ENCODE results near the gene MKLN1.
"Not testable (repeated sequence)": the region's sequence is repeated elsewhere in the genome, so short reads cannot be mapped to it uniquely, and the experiment has no call there.

Gene MKLN1

DNA sequence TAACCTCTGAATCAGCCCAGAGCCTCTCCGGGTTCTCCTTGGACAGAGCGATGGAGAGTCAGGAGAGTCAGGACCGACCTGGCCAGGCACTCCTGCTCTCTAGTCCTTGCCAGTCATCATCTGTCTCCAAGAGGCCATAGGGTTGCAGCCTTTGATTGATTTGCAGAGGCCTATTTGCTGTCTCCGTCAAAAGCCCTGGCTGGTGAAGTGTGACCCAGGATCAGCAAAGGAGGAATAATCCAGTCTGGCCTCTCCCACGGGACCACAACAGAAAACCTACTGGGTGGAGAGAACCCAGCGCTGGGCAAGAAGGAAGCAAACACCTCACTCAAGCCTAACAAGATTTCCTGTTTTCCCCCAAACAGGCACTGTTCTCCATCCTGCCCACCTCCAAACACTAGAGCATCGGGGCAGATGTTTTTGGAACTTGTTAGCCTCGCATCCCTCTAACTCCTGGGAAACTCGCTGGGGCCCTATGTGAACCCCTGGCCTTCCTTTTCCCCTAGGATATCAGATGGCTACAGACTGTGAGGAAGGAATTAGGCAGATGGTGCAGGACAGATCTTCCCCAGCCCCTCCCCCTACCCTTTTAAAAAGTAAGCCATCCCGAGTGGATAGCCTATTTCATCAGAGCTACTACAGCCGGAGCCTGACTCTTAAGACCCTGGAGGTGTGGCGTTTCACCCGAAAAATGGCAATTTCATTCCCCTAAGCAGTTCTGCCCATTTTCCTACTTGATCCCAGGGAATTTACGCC lies 174.4 kb downstream of the MKLN1 start:
- DNase-seq (ENCODE audit: low spot score), result no peak

DNA sequence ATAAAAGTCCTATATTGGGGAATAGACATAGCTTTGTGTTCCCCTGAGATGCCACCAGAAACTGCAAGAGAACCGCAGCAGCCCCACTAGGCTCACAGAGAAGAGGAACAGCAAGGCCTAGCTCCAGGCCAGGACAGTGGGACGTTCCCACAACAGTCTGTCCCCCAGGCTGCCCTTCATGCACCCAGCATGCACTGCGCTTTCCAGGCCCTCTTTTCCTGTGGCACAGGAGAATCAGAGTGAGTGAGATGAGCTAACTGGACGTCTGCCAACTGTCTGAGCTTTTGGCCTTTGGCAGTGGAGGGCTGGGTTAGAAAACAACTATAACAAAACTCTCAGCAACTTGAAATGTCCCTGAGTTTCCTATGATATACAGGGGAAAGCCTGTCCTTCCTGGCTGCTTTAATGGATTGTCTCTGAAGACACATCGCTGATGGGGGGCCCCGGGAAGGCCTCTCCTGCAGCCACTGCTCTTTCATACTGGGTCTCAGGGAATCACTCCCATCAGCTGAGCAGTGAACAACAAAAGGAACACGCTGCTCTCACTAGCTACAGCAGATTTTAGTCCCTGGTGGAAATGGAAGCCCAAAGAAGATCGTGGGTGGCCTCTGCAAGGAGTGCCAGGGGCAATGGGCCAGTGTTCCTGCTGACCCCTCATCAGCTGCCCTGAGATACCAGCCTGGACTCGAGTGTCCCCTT lies 175.3 kb downstream of the MKLN1 start:
- peak; percentile 43 for DNase-seq (ENCODE audit: low spot score)

DNA sequence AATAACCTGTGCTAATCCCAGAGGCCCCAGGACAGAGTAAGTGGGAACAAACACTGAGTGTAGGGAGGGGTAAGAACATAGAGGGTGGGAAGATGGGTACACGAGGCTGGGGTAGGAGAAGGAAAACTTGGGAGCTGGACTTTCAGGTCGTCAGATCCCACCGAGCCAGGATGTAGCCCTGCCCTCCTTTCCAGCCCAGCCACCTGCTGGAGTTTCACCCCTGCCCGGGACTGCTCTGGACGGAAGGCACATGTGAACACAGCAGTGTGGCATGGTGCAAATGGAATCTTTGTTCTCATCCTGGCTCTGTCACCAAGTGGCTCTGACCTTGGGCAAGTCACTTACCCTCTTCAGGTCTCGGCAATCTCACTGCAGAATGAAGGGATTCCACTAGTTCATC lies 176.0 kb downstream of the MKLN1 start:
- no peak for DNase-seq (ENCODE audit: low spot score)

DNA sequence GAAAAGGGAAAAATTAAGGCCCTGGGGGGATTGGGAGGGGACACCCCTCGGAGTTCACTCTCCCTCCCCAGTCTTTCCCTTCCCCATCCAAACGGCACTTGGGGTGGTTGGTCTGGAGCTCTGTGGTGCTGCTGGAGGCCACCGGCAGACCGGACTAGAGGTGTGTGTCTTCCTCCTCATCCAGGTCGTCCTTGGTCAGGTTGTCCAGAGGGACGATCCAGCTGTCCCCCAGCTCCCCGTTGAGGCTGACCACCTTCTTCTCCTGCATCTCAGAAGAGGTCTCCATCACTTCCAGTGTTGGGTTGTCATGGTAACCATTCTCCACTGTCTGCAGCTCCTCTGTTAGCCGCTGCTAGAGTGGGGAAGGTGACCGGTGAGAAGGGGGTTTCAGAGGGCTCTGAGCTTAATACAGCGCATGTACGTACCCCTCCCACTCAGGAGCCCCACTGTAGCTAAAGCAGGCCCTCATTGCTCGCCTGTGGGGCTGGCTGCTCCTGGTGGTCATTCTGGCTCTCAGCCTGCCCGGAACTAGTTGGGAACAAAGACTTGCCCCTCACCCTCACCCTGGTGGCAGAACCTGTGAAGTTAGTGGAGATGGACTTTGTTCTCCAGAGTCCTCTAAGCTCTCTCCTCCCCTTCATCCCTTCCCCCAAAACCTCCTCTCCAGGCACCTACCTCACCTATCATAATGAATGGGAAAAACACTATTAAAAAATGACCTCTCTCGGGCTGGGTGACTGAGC lies 176.7 kb downstream of the MKLN1 start:
- no peak for DNase-seq (ENCODE audit: low spot score)

DNA sequence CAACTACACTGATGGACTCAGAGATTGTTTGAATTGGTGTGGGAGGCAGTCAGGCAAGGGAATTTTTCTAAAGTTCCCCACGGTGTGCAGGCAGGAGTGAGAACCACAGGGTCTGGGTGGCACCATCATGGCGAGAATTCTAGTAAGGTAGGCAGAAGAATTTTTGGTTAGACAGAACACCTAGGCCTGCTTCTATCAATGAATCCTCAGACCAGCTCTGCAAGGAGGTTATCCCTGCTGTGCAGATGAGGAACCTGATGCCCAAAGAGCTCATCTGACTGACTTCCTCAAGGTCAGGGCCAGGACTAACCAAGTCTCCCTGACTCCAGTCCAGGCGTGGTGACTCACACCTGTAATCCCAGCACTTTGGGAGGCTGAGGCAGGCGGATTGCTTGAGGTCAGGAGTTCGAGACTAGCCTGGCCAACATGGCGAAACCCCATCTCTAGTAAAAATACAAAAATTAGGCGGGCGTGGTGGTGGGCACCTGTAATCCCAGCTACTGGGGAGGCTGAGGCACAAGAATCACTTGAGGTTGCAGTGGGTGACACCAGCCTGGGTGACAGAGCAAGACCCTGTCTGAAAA lies 177.5 kb downstream of the MKLN1 start:
- not testable (repeated sequence) for DNase-seq (ENCODE audit: low spot score)

DNA sequence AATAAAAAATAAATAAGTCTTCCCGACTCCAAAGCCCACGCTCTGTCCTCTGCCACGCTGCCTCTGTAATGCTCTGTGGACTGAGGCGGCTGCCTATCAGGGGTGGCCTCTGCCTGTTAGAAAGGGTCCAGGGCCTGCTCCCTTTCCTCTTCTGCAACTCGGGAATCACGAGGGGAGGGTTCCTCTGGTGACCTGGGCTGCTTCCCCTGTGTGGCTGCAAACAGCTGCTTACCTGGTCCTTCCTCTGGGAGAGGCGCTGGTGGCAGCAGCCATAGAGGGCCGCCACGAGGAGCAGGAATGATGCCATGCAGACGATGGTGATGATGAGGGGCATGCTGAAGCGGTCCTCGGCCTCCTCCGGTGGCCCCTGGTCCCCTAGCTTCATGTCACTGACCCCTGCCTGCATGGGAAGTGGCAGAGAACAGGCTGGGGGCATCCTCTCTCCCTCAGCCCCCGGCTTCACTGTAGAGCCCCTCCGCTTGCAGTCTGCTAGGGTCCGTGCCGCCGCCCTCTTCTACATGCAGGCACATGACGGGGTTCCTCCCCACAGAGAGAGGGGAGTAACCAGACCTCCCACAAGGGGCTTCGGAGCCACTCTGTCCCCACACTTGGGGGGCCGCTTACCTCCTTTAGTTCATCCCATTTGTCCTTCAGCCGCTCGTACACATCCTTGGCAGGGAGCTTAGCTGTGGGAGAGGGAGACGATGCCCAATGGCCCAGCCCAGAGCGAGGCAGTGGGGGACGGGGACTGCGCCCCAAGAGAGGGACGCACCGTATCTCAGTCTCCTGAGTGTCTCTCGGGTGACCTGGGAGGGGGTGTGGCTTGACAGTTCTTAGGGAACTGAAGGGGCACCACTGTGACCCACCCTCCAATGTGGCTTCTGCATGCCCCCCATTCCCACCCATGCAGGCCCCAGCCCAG lies 178.2 kb downstream of the MKLN1 start:
- DNase-seq (ENCODE audit: low spot score), result no peak

DNA sequence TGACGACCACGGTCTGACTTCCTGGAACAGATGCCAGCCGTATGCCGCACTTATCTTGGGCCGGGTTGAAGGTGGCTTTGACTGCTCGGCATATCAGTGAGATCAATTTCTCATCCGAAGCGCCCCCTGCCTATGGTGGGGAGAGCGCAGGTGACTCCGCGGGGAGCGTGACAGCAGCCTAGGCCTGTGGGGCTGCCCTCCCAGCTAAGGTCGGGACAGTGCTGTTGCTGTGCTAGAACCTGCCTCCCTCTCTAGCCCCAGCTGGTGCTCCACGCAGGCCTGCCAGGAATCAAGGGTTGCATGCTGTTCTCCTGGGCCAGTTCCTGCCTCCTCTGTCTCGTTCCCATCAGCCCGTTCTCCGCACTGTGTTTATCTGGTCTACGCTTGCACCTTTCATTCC lies 178.9 kb downstream of the MKLN1 start:
- no peak for DNase-seq (ENCODE audit: low spot score)

DNA sequence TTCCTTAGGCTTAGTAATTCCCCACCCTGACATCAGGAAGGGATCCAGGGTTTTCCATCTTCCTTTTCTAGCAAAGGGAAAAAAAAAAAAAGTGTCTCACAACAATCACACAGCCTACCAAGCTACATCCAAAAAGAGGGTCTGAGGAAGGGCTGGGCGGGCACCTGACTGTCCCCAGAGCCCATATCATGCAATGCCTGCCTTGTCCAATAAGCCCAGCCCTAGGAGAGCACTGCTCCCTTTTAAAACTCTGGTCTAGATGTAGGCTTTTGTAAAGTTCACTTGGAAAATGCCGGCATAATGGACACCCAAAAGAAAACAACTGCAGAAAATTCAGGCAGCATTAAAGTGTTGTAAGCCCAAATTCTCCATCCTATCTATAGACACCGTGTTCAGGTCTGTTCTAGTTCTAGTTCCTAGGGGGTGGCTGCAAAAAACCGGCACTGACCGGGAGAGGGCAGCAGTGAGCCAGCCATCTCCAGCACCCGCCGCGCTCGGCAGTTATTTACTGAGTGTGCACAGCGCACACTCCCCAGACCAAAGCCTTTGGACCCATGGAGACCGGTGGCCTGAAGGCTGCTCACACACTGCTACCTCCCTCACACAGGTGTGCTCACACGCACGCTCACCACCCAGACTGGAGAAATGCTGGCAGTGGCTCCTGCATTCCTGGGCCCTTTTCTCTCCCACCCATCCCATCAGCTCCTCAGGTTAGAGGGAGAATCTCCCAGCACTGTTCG lies 180.1 kb downstream of the MKLN1 start:
- peak; percentile 76 for DNase-seq (ENCODE audit: low spot score)

DNA sequence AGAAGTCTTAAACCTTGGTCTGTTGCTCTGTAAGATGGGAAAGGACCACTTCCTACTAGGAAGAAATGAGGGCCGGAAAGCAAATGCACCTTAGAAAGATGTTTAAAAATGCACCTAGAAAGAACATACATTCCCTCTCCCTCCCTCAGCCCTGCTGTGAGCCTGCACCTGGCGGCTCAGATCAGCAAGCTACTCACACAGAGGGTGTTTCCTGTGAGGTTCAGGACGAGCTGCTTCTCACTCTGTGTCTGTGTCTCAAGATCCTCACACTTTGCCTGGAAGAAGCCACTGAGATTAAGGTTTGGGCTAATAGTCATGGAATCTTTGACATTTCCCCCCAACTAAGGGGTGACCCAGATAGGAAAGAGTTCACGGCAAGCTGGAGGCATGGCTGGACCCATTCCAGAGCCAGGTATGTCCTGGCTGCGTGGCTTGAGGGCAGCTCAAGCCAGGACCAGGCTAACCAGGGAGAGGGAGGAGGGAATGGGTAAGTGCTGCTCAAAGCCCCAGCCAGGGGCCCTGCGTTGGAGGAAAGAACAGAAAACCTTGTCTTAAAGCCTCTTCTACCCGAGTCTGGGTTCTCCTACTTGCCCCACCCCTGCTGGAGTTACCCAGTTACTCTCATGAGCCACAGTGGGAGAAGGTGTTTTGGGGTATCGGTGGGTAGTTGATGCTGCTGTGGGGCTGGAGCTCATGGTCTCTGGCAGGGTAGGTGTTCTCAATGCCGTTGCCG lies 181.2 kb downstream of the MKLN1 start:
- no peak for DNase-seq (ENCODE audit: low spot score)

DNA sequence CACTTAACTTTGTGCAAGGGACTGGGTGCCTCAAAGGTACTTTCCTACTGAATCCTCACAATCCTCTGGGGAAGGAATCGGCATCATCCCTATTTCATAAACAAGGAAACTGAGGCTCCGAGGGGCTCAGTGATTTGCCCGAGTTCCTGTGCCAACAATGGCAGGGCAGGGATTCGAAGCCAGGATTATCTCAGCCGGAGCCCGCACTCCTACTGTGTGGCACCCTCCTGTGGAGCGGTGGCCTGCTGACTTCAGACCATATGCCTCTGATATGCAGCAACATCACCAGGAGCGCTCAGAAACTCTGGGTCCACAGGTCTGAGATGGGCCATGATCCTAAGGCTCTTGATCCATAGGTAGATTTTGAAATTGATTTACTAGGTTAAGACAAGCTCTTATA lies 182.1 kb downstream of the MKLN1 start:
- no peak for DNase-seq (ENCODE audit: low spot score)

DNA sequence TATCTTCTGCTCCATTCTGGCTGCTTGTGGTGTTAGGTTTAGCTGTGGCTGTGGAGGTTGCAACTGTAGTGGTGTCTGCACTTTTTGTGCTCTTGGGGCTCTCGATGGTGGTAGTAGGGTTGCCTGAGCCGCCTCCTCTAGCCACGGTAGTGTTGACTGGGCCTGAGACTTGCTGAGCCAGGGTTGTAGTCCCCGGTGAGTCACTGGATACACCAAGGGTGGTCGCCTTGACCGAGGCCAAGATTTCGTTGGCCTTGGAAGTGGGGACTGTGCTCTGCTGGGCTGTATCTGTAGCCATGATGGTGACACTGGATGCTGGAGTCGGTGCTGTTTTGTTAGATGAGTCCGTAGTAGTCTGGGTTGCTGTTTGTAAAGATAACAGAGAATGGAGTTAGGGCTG lies 183.4 kb downstream of the MKLN1 start:
- DNase-seq (ENCODE audit: low spot score), result no peak

DNA sequence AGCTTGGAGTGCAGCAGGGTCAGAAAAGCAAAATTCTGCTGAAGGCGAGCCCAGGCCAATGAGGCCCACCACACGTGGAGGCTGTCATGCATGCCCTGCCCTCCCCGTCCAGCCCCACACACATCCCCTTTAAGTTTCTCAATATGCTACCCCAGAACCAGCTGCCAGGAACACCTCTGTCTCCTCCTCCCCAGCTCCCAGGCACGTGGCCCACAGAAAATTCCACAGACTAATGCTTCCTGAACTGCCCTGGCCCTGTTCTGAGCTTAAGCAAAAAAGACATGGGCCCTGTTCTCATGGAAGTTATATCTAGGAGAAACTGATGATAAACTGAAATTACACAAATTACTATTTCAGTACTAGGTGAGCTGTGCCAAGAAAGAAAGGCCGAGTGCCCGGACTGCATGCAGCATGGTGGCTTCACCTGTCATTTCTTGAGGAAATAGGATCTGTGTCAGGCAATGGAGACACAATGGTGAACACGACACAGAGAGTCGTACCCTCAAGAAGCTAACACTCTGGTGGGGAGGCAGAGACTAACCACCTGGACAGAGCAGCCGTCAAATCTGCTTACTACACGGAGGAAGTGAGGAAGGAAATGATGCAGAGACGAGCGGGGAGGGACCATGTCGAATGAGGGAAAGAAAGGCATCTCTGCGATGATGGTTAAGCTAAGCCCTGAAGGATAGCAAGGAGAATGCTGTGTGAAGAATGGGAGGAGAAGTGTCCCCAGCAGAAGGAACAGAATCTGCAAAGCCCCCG lies 184.3 kb downstream of the MKLN1 start:
- DNase-seq (ENCODE audit: low spot score), result no peak

DNA sequence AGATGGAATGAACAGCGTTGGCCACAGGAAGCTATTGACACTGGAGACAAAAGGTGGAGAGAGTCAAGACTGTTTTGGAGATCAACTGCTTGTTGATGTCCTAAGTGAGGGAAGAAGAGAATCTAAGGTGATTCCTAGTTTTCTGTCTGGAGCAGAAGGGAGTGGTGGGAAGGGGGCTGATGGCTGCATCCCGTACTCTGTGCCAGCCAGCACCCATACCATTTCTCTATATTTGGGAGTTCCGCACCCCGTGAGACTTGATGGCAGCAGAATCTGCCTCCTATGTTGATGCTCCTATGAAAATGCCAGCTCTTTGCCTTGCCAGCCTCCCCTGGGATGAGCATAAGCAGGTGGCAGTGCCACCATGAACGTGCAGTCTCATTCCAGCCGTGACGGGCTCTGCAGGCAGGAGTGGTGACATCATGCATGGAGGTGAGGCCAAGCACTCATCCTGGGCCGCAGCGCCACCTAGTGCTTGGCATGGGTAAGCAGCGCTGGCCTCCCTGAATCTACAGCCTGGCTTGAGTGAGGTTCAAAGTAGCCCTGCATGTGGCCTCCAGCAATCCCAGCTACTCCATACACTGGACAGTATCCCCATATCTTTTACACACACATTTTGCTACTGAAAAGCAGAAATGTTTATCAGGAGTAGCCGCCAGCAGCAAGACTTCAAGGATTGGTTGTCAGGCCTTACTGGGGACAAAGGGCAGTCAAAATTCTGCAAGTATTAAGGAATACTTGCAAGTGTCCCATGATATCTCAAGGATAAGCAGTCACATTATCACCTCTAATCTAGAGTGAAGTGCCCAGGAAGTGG lies 185.8 kb downstream of the MKLN1 start:
- DNase-seq (ENCODE audit: low spot score), result peak; percentile 89

DNA sequence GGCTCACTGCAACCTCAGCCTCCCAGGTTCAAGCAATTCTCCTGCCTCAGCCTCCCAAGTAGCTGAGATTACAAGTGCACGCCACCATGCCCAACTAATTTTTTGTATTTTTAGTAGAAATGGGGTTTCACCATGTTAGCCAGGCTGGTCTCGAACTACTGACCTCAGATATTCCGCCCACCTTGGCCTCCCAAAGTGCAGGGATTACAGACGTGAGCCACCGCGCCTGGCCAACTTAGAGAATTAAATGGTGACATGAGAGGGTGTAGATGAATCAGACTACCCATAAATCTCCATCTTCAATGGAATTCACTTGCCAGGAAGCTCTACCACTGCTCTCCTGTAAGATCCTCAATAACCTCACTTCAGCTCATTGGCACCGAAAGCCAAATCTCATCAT lies 187.8 kb downstream of the MKLN1 start:
- DNase-seq (ENCODE audit: low spot score), result not testable (repeated sequence)

DNA sequence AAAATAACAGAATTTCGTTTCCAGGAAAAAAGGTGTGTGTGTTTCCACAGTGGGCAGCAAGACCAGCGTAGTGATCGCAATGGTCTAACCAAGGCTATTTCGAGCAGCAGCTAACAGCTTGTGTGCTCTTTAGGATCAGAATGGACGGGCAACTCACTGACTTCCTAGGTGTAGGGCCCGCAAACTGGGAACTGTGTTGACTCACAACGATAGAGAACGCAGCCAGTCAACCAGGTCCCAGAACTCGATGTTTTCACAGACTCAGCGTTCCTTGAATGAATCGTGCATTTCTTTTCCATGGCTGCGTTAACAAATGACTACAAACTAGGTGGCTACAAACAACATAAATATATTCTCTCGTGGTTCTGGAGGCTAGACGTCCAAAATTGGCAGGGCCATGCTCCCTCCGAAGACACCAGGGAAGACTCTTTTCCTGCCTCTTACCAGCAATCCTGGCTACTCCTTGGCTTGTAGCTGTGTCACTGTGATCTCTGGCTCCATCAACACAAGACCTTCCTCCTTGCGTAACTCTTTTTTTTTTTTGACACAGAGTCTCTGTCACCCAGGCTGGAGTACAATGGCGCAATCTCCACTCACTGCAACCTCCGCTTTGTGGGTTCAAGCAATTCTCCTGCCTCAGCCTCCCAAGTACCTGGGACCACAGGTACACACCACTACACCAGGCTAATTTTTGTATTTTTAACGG lies 189.7 kb downstream of the MKLN1 start:
- no peak for DNase-seq (ENCODE audit: low spot score)

DNA sequence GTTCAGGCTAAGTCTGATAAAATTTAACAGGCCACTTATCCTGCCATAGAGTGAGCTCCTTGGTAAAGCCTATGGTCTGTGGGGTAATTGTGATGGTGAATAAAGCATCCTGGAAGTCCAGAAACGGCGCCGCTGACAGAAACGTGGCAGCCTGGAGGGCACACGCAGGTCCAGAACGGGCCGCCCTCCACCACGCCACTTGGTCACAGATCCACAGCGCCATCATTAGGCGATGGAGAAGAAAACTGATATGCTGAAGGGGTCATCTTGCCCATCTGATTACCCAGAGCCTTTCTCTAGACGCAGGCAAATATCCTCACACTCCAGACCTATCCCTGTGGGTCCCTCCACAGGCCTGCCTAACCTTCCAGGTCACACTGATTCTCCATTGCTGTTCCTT lies 190.9 kb downstream of the MKLN1 start:
- no peak for DNase-seq (ENCODE audit: low spot score)

DNA sequence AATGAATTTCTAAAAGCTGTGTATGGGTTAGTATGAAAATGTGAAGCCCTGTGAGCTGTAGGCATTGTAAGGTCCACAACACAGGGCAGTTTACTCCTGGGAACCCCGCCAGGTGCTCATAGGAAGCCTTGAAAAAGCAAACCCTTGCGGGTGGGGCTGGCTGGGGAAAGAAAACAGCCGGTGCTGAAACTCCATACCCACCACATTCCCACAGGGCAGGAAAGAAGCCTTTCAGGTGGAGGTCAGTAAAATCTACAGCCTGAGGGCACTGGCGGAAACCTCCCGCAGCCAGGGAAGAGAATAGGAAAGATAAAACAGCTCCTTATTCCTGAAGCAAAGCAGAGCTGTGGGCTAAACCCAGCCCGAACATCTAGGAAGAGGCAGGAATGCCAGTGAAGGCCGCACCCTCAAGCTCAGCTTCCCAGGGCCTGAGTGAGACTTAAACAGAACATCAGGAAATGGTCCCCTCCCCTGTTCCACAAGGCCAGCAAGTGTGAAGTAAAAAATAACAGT lies 194.0 kb downstream of the MKLN1 start:
- DNase-seq (ENCODE audit: low spot score), result peak; percentile 38

Data from AG08395 (cell line).